ENCODE measurements around the gene NUAK1. TPM values are rescaled to one million over a fixed set of nuclear protein-coding genes. Genes with fewer than 3 reads are reported as not detected.

NUAK1 gene
- polyA plus RNA-seq, 1 experiment: 8.3 TPM

- DNase-seq (ENCODE audit: low read depth, low spot score): no peak
- Histone ChIP-seq H3K27ac (ENCODE audit: low read depth, low read length) (no peak overlapping the region), H3K27me3 (ENCODE audit: control insufficient read depth, insufficient read depth, low read length) (peaks cover 5% of the 10 kb centered on the region), H3K4me3 (ENCODE audit: low read depth, low read length) (no peak overlapping the region), H3K9me3 (ENCODE audit: control insufficient read depth, insufficient read depth, low read length) (no peaks in the 10 kb centered on the region)
- ChIA-PET POLR2A (no interaction called here), CTCF (no interaction called here)
- no peak for TF ChIP-seq CTCF (IDR thresholded peaks at IDR 0.05; ENCODE audit: low read depth, low read length)
These were observed 45.0 kb upstream of the NUAK1 start for GRCh38 chr12:106183735-106184134.

- H3K9me3 ChIP-seq (ENCODE audit: control insufficient read depth, insufficient read depth, low read length): no peaks in the 10 kb centered on the region
- no peak overlapping the region for H3K4me3 ChIP-seq (ENCODE audit: low read depth, low read length)
- ChIA-PET POLR2A (interaction anchor here (0.7 kb wide), 1 partner anchor 440 kb away, joined by 3 read pairs; no protein-coding TSS in a partner anchor), CTCF (interaction anchor here (1.0 to 2.0 kb wide), 3 partner anchors 33 to 761 kb away, joined by 3 to 5 read pairs (median 3); no protein-coding TSS in a partner anchor)
- peaks cover 3% of the 10 kb centered on the region for H3K27me3 ChIP-seq (ENCODE audit: control insufficient read depth, insufficient read depth, low read length)
- no peak for TF ChIP-seq CTCF (IDR thresholded peaks at IDR 0.05; ENCODE audit: low read depth, low read length)
- no peak for DNase-seq (ENCODE audit: low read depth, low spot score)
- no peak overlapping the region for H3K27ac ChIP-seq (ENCODE audit: low read depth, low read length)
These were observed 42.8 kb upstream of the NUAK1 start for GRCh38 chr12:106181401-106182114.

GRCh38 chr12:106179086-106179485 is 40.3 kb upstream of the NUAK1 start:
- ChIA-PET POLR2A (no interaction called here), CTCF (interaction anchor here (2.0 kb wide), 1 partner anchor 30 kb away, joined by 5 read pairs; no protein-coding TSS in a partner anchor)
- Histone ChIP-seq H3K9me3 (ENCODE audit: control insufficient read depth, insufficient read depth, low read length) (no peaks in the 10 kb centered on the region), H3K4me3 (ENCODE audit: low read depth, low read length) (no peak overlapping the region), H3K27me3 (ENCODE audit: control insufficient read depth, insufficient read depth, low read length) (no peaks in the 10 kb centered on the region), H3K27ac (ENCODE audit: low read depth, low read length) (no peak overlapping the region)
- no peak for TF ChIP-seq CTCF (IDR thresholded peaks at IDR 0.05; ENCODE audit: low read depth, low read length)
- DNase-seq (ENCODE audit: low read depth, low spot score): no peak

- Histone ChIP-seq H3K9me3 (ENCODE audit: control insufficient read depth, insufficient read depth, low read length) (no peaks in the 10 kb centered on the region), H3K27ac (ENCODE audit: low read depth, low read length) (no peak overlapping the region), H3K4me3 (ENCODE audit: low read depth, low read length) (no peak overlapping the region), H3K27me3 (ENCODE audit: control insufficient read depth, insufficient read depth, low read length) (no peaks in the 10 kb centered on the region)
- no peak for TF ChIP-seq CTCF (IDR thresholded peaks at IDR 0.05; ENCODE audit: low read depth, low read length)
- no peak for DNase-seq (ENCODE audit: low read depth, low spot score)
- POLR2A ChIA-PET: no interaction called here
- CTCF ChIA-PET: no interaction called here
These were observed 39.8 kb upstream of the NUAK1 start for GRCh38 chr12:106178562-106178961.

GRCh38 chr12:106176560-106176959 is 37.8 kb upstream of the NUAK1 start:
- ChIA-PET POLR2A (no interaction called here), CTCF (interaction anchor here (1.3 kb wide), 1 partner anchor 47 kb away, joined by 4 read pairs; no protein-coding TSS in a partner anchor)
- DNase-seq (ENCODE audit: low read depth, low spot score): no peak
- H3K27me3 ChIP-seq (ENCODE audit: control insufficient read depth, insufficient read depth, low read length): no peaks in the 10 kb centered on the region
- no peak for TF ChIP-seq CTCF (IDR thresholded peaks at IDR 0.05; ENCODE audit: low read depth, low read length)
- H3K9me3 ChIP-seq (ENCODE audit: control insufficient read depth, insufficient read depth, low read length): no peaks in the 10 kb centered on the region
- H3K4me3 ChIP-seq (ENCODE audit: low read depth, low read length): no peak overlapping the region
- H3K27ac ChIP-seq (ENCODE audit: low read depth, low read length): no peak overlapping the region

All from AG04450 (cell line).